Chondrocyte (in vitro differentiated cells): ENCODE data around the gene IL1RL2. TPM values are rescaled to one million over a fixed set of nuclear protein-coding genes. Genes with fewer than 3 reads are reported as not detected.

ENCODE experiments used
- DNase-seq: peaks from one replicate; pipeline ENCODE4 v3.0.0; 2021; ENCODE audit warnings: mixed read lengths, low spot score
- H3K27ac Mint-ChIP-seq: one replicate; pipeline ENCODE4 v1.8.0; 2021; ENCODE audit warnings: mild to moderate bottlenecking, moderate library complexity, mixed read lengths; ENCODE audit not compliant: unreplicated experiment
- H3K27me3 Mint-ChIP-seq: 2 replicates; pipeline ENCODE4 v1.8.0; 2021; ENCODE audit warnings: low read depth, mixed read lengths
- H3K36me3 Mint-ChIP-seq: 2 replicates; pipeline ENCODE4 v1.8.0; 2021; ENCODE audit warnings: low read depth, mixed read lengths
- H3K4me1 Mint-ChIP-seq: 2 replicates; pipeline ENCODE4 v1.8.0; 2021; ENCODE audit warnings: low read depth, mild to moderate bottlenecking, mixed read lengths
- H3K4me3 Mint-ChIP-seq: one replicate; pipeline ENCODE4 v1.8.0; 2021; ENCODE audit warnings: mild to moderate bottlenecking, moderate library complexity, mixed read lengths; ENCODE audit not compliant: unreplicated experiment
- H3K9me3 Mint-ChIP-seq: 2 replicates; pipeline ENCODE4 v1.8.0; 2021; ENCODE audit warnings: low read depth, mixed read lengths
- CTCF ChIP-seq: fragments of 200-600 bp; sonication (generic); IDR thresholded peaks from 2 replicates; pipeline ENCODE4 v1.5.0; 2021; ENCODE audit warnings: antibody characterized with exemption, mild to moderate bottlenecking, moderate library complexity
- total RNA-seq: library from RNA; stranded (reverse); gene quantifications from 3 replicates; pipeline ENCODE4 v1.2.1, GENCODE V29; 2021

The IL1RL2 gene
- total RNA-seq, 1 donor from 2014 or later: 0.07 TPM

GRCh38 chr2:102149644-102150455 lies 37.0 kb upstream of the IL1RL2 start:
- DNase-seq: no peak
- Mint-ChIP-seq H3K36me3 (peaks cover 28% of the 10 kb centered on the region), H3K4me1 (peaks cover 26% of the 10 kb centered on the region), H3K27ac (no peak overlapping the region), H3K4me3 (no peak overlapping the region), H3K27me3 (no peaks in the 10 kb centered on the region), H3K9me3 (peaks cover 23% of the 10 kb centered on the region)
- no peak for TF ChIP-seq CTCF

GRCh38 chr2:102154364-102154763 lies 32.5 kb upstream of the IL1RL2 start:
- Mint-ChIP-seq H3K9me3 (peaks cover 7% of the 10 kb centered on the region), H3K36me3 (peaks cover 31% of the 10 kb centered on the region), H3K4me3 (no peak overlapping the region), H3K4me1 (peaks cover 22% of the 10 kb centered on the region), H3K27me3 (no peaks in the 10 kb centered on the region), H3K27ac (no peak overlapping the region)
- no peak for TF ChIP-seq CTCF
- DNase-seq: no peak

GRCh38 chr2:102154946-102155702 lies 31.7 kb upstream of the IL1RL2 start:
- no peak overlapping the region for H3K4me3 Mint-ChIP-seq
- H3K36me3 Mint-ChIP-seq: peaks cover 31% of the 10 kb centered on the region
- TF ChIP-seq CTCF: no peak
- H3K27me3 Mint-ChIP-seq: no peaks in the 10 kb centered on the region
- H3K9me3 Mint-ChIP-seq: peaks cover 6% of the 10 kb centered on the region
- H3K27ac Mint-ChIP-seq: no peak overlapping the region
- peaks cover 18% of the 10 kb centered on the region for H3K4me1 Mint-ChIP-seq
- no peak for DNase-seq

- Mint-ChIP-seq H3K4me1 (peaks cover 13% of the 10 kb centered on the region), H3K4me3 (no peak overlapping the region), H3K27ac (no peak overlapping the region), H3K27me3 (no peaks in the 10 kb centered on the region), H3K36me3 (peaks cover 31% of the 10 kb centered on the region), H3K9me3 (peaks cover 6% of the 10 kb centered on the region)
- no peak for DNase-seq
- no peak for TF ChIP-seq CTCF
Observed at GRCh38 chr2:102155703-102156515, 30.9 kb upstream of the IL1RL2 start.
